GM15510 (cell line): ENCODE results near the gene SARS2.

Experiments used
- POLR2A ChIP-seq: IDR thresholded peaks from 3 replicates; pipeline ENCODE4 v1.6.1; 2011; ENCODE audit warnings: borderline replicate concordance; ENCODE audit not compliant: insufficient read length; ENCODE audit errors: extremely low read depth

Gene SARS2

GRCh38 chr19:38929929-38930775, at the start of gene SARS2:
SARS2 (minus strand) TSS chr19:38930763; CDS start chr19:38930736, 27 bp downstream.
- TF ChIP-seq POLR2A, result no peak

- no peak for TF ChIP-seq POLR2A
These were observed 49.2 kb upstream of the SARS2 start for GRCh38 chr19:38979812-38980211.

GRCh38 chr19:38978326-38978689, 47.7 kb upstream of the SARS2 start:
- no peak for TF ChIP-seq POLR2A

GRCh38 chr19:38977445-38978325, 47.1 kb upstream of the SARS2 start:
- TF ChIP-seq POLR2A, result no peak

GRCh38 chr19:38975861-38976271, 45.3 kb upstream of the SARS2 start:
- no peak for TF ChIP-seq POLR2A

- TF ChIP-seq POLR2A, result no peak
These were observed 44.8 kb upstream of the SARS2 start, which contains the start of gene FBXO17 for GRCh38 chr19:38975214-38975860. FBXO17 (minus strand) TSS chr19:38975742; CDS start chr19:38950319, 25,423 bp downstream.

- TF ChIP-seq POLR2A, result no peak
These were observed 44.2 kb upstream of the SARS2 start for GRCh38 chr19:38974624-38975213.

- TF ChIP-seq POLR2A, result no peak
These were observed 41.1 kb upstream of the SARS2 start for GRCh38 chr19:38971672-38972071.

GRCh38 chr19:38970664-38971532, 40.3 kb upstream of the SARS2 start:
- TF ChIP-seq POLR2A, result no peak

- TF ChIP-seq POLR2A, result no peak
These were observed 34.2 kb upstream of the SARS2 start for GRCh38 chr19:38964738-38965137.

GRCh38 chr19:38959618-38960017, 29.1 kb upstream of the SARS2 start:
- TF ChIP-seq POLR2A, result no peak

GRCh38 chr19:38958301-38958700, 27.7 kb upstream of the SARS2 start:
- no peak for TF ChIP-seq POLR2A

- TF ChIP-seq POLR2A, result no peak
These were observed 25.7 kb upstream of the SARS2 start for GRCh38 chr19:38956264-38956663.

- TF ChIP-seq POLR2A, result no peak
These were observed 23.1 kb upstream of the SARS2 start for GRCh38 chr19:38953677-38954076.

- TF ChIP-seq POLR2A, result no peak
These were observed 22.0 kb upstream of the SARS2 start for GRCh38 chr19:38952395-38953165.
